Lung (tissue), 12 donors: ENCODE data around the gene TPCN2. TPM values are rescaled to one million over a fixed set of nuclear protein-coding genes. Genes with fewer than 3 reads are reported as not detected.

Source experiments
- ATAC-seq: fragments of 200-7000 bp; cut with Tn5 transposase; one replicate; pipeline ENCODE4 v1.9.1; 2020; ENCODE audit warnings: moderate number of reproducible peaks; ENCODE audit not compliant: insufficient read depth, low FRiP score
- DNase-seq, 3 donors: peaks; one replicate each; pipeline ENCODE4 v3.0.0-alpha.2; 2013 to 2017
- H3K27ac ChIP-seq, 2 donors: one replicate each; pipeline ENCODE4 v1.5.1; 2013; ENCODE audit warnings: mild to moderate bottlenecking in 2 of 2, moderate library complexity in 2 of 2, control low read depth in 1 of 2, inconsistent platforms in 1 of 2, low read depth in 1 of 2, low read length in 1 of 2
- H3K27me3 ChIP-seq, 3 donors: one replicate each; pipeline ENCODE4 v1.5.1; 2013; ENCODE audit warnings: low read length in 2 of 3; ENCODE audit not compliant: control insufficient read depth in 3 of 3, insufficient read depth in 3 of 3
- H3K36me3 ChIP-seq, 4 donors: one replicate each; pipeline ENCODE4 v1.5.1; 2013; ENCODE audit warnings: low read length in 4 of 4, mild to moderate bottlenecking in 1 of 4, moderate library complexity in 1 of 4; ENCODE audit not compliant: control insufficient read depth in 4 of 4, insufficient read depth in 4 of 4
- H3K4me1 ChIP-seq, 5 donors: one replicate each; pipeline ENCODE4 v1.5.1; 2013; ENCODE audit warnings: low read length in 5 of 5, mild to moderate bottlenecking in 2 of 5, moderate library complexity in 1 of 5; ENCODE audit not compliant: control insufficient read depth in 5 of 5, insufficient read depth in 5 of 5
- H3K4me3 ChIP-seq: one replicate; pipeline ENCODE4 v1.5.1; 2013; ENCODE audit warnings: mild to moderate bottlenecking, control low read depth, moderate library complexity
- H3K9ac ChIP-seq, 2 donors: one replicate each; pipeline ENCODE4 v1.5.1; 2013; ENCODE audit warnings: low read length in 2 of 2, control low read depth in 1 of 2; ENCODE audit not compliant: insufficient read depth in 1 of 2
- H3K9me3 ChIP-seq, 4 donors: one replicate each; pipeline ENCODE4 v1.5.1; 2013; ENCODE audit warnings: low read length in 3 of 4, mild to moderate bottlenecking in 1 of 4, moderate library complexity in 1 of 4; ENCODE audit not compliant: control insufficient read depth in 4 of 4, insufficient read depth in 3 of 4
- WGBS, 2 donors: extraction: QIAGEN DNeasy Blood & Tissue Kit; methylation state at CpG; one replicate each; pipeline ENCODE4 v1.1.7; 2013; 5-methylcytosine and 5-hydroxymethylcytosine counted together
- polyA plus RNA-seq, 2 donors: library from polyadenylated mRNA; stranded (reverse); fragments of 200-250 nt; gene quantifications; one replicate each; pipeline ENCODE4 v1.2.1, GENCODE V29; 2013
- total RNA-seq, 2 donors: library from RNA; depleted of rRNA in 1 of 2; stranded (reverse); fragments of >200 nt in 1 of 2; gene quantifications; one replicate each; pipeline ENCODE4 v1.2.1, GENCODE V29; 2014 to 2021
- TF ChIP-seq, protein P1 (sequence below): IDR thresholded peaks from 2 replicates; pipeline ENCODE4 v1.5.1; 2012; ENCODE audit warnings: mild to moderate bottlenecking; ENCODE audit errors: control extremely low read depth, extremely low read depth
- donor health status: control.
- donor health status: control.
- donor health status: Bipolar disorder and iron deficiency.
- donor health status: healthy.
- donor health status: DM: yes; HTN: yes; CAD: no.

TPCN2 gene
- total and polyA plus RNA-seq, 4 donors: 10.0 to 25.0 (median 14.5) TPM

DNA sequence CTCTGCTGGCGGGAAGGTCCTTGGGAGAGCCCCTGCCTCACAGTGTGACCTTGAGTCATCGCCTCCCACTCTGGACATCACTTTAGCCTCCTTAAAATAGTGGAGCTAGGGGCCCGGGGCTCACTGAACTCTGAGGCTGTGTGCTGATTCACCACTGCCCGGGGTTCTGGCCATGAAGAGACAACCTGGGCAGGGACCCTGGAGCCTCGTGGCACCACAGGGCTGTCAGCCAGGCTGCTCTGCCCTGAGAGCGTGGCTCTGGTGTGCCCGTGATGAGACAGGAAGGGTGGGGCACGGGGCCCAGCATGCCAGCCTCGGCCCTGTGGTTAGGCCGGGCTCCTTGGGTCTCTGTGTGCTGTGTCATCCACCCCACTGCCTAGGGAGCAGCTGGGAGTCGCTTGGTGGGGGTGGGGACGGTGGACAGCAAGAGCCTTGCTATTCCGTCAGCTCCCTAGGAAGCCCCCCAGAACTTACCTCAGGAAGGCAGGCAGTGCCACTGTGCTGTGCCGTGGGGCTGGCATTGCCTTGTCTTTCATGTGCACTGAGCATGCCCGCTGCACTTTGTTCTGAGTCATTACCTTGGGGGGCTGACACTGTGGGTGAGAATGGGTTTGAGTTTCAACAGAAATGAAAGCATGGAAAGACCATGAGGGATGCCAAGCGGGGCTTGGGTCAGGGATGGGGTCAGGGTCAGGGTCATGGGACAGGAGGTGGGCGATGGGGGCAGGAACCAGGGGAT, 31.7 kb downstream of the TPCN2 start:
- H3K27me3 ChIP-seq: no peaks in the 10 kb centered on the region
- TF ChIP-seq, protein P1, sequence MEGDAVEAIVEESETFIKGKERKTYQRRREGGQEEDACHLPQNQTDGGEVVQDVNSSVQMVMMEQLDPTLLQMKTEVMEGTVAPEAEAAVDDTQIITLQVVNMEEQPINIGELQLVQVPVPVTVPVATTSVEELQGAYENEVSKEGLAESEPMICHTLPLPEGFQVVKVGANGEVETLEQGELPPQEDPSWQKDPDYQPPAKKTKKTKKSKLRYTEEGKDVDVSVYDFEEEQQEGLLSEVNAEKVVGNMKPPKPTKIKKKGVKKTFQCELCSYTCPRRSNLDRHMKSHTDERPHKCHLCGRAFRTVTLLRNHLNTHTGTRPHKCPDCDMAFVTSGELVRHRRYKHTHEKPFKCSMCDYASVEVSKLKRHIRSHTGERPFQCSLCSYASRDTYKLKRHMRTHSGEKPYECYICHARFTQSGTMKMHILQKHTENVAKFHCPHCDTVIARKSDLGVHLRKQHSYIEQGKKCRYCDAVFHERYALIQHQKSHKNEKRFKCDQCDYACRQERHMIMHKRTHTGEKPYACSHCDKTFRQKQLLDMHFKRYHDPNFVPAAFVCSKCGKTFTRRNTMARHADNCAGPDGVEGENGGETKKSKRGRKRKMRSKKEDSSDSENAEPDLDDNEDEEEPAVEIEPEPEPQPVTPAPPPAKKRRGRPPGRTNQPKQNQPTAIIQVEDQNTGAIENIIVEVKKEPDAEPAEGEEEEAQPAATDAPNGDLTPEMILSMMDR: no peak
- peak overlapping the region in 1 of 2 donors; percentile 7 for H3K27ac ChIP-seq
- DNase-seq: no peak
- peaks cover 0 to 3% (median 0%) of the 10 kb centered on the region in 5 donors for H3K4me1 ChIP-seq
- no peak overlapping the region for H3K9ac ChIP-seq
- ATAC-seq: no peak
- no peak overlapping the region for H3K4me3 ChIP-seq
- 52 to 69% methylated on average over 17 of the region's 17 CpGs for WGBS, 2 donors
- peaks cover 0 to 1% (median 0%) of the 10 kb centered on the region in 4 donors for H3K9me3 ChIP-seq
- peaks cover 0 to 52% (median 16%) of the 10 kb centered on the region in 4 donors for H3K36me3 ChIP-seq

DNA sequence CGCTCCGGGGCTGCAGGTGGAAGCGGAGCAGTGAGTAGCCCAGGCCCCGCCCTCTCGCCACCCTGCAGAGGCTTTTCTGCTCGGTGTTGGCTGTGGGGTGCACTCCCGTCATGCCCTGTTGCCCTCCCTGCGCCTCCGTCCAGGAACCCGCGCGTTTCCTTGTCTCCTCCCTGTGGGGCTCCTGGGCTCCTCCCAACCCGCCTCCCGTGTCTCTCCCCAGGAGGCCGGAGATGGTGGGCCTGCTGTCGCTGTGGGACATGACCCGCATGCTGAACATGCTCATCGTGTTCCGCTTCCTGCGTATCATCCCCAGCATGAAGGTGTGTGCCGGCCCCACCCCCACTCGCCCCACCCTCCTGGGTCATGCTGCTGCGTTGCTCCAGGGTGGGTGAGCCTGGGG, 32.4 kb downstream of the TPCN2 start:
- no peaks in the 10 kb centered on the region for H3K27me3 ChIP-seq
- TF ChIP-seq, protein P1: no peak
- H3K27ac ChIP-seq: no peak overlapping the region
- peaks cover 0 to 57% (median 16%) of the 10 kb centered on the region in 4 donors for H3K36me3 ChIP-seq
- no peak overlapping the region for H3K4me3 ChIP-seq
- H3K9ac ChIP-seq: no peak overlapping the region
- 94 to 97% methylated on average over 18 to 23 of the region's 23 CpGs for WGBS, 2 donors
- peaks cover 0 to 1% (median 0%) of the 10 kb centered on the region in 4 donors for H3K9me3 ChIP-seq
- H3K4me1 ChIP-seq: peaks cover 0 to 3% (median 0%) of the 10 kb centered on the region in 5 donors
- ATAC-seq (peak; percentile 4), DNase-seq (no peak)

DNA sequence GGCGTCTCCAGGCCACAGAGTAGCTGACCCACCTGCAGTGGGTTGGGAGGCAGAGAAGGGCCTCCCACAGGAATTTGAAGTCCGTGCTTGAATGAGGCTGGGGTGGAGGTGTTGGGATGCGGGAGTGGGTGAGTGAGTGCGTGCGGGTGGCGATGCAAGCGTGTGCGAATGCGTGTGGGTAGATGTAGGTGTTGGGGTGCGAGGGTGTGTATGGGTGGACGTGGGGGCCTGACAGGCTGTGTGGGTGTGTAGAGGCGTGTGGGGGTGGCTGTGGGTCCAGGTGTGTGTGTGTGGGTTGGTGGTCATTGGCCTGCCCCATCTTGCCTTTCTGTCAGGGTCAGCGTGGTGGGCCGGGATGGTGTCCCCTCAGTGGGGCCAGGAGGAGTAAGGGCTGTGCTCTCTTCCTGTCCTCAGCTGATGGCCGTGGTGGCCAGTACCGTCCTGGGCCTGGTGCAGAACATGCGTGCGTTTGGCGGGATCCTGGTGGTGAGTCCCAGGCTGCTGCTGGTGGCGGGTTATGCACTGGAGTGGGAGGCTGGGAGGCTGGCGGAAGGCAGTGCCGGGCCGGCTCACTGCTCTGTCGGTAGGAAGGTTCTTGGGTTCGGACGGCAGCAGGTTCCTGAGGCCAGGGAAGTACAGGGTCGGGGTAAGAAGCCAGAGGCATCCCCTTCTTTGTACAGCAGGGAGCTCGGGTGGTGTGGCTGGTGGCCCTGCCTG, 35.0 kb downstream of the TPCN2 start:
- ATAC-seq (no peak), DNase-seq (no peak)
- Histone ChIP-seq H3K27ac (no peak overlapping the region), H3K36me3 (peaks cover 0 to 56% (median 14%) of the 10 kb centered on the region in 4 donors), H3K27me3 (no peaks in the 10 kb centered on the region), H3K4me3 (no peak overlapping the region), H3K9me3 (peaks cover 0 to 1% (median 0%) of the 10 kb centered on the region in 4 donors), H3K9ac (no peak overlapping the region), H3K4me1 (peaks cover 0 to 4% (median 0%) of the 10 kb centered on the region in 5 donors)
- 90 to 96% methylated on average over 28 of the region's 28 CpGs for WGBS, 2 donors
- TF ChIP-seq, protein P1: no peak
